SU-DHL-6 (cell line): Measurements from ENCODE around the gene ZNF496.

Source experiments
- H2AFZ ChIP-seq: fragments of 200-600 bp; sonication (generic); 2 replicates; pipeline ENCODE4 v1.6.1; 2014; ENCODE audit warnings: low read depth, mild to moderate bottlenecking, moderate library complexity, mixed read lengths, antibody characterized with exemption, low read length; ENCODE audit not compliant: severe bottlenecking
- H3F3A ChIP-seq: fragments of 200-600 bp; shearing (Covaris generic); 2 replicates; pipeline ENCODE4 v1.6.0; 2016; ENCODE audit warnings: antibody characterized with exemption, mild to moderate bottlenecking; ENCODE audit not compliant: insufficient read depth
- H3K27ac ChIP-seq: fragments of 200-600 bp; sonication (generic); 2 replicates; pipeline ENCODE4 v1.5.1; 2016; ENCODE audit warnings: low read depth, mild to moderate bottlenecking, low read length, moderate library complexity, mixed read lengths
- H3K27me3 ChIP-seq: fragments of 200-600 bp; sonication (generic), shearing (Covaris generic); 2 replicates; pipeline ENCODE4 v1.6.0; 2014; ENCODE audit warnings: mild to moderate bottlenecking, low read length
- H3K36me3 ChIP-seq: fragments of 200-600 bp; sonication (generic); 2 replicates; pipeline ENCODE4 v1.6.1; 2014; ENCODE audit warnings: mild to moderate bottlenecking, low read length, mixed read lengths
- H3K4me2 ChIP-seq: fragments of 300-600, 200-600 bp; shearing (Covaris generic), sonication (generic); 2 replicates; pipeline ENCODE4 v1.6.0; 2014; ENCODE audit warnings: low read length, low read depth, mild to moderate bottlenecking; ENCODE audit not compliant: poor library complexity, severe bottlenecking
- H3K4me3 ChIP-seq: fragments of 200-600 bp; sonication (generic); 2 replicates; pipeline ENCODE4 v1.5.1; 2014; ENCODE audit warnings: antibody characterized with exemption, low read length, mild to moderate bottlenecking, mixed read lengths; ENCODE audit not compliant: insufficient read depth, poor library complexity, severe bottlenecking
- H3K79me2 ChIP-seq: fragments of 200-600 bp; sonication (generic); 2 replicates; pipeline ENCODE4 v1.6.1; 2014; ENCODE audit warnings: mild to moderate bottlenecking, low read length, moderate library complexity; ENCODE audit not compliant: insufficient read depth
- H3K9ac ChIP-seq: fragments of 200-600 bp; sonication (generic); 2 replicates; pipeline ENCODE4 v1.7.0; 2014; ENCODE audit warnings: mild to moderate bottlenecking, low read length
- H3K9me2 ChIP-seq: fragments of 200-600 bp; sonication (generic); replicated peaks from 2 replicates; pipeline ENCODE4 v1.6.1; 2014; ENCODE audit warnings: low read length; ENCODE audit not compliant: insufficient read depth
- H3K9me3 ChIP-seq: fragments of 200-600 bp; sonication (generic); 2 replicates; pipeline ENCODE4 v1.6.1; 2014; ENCODE audit warnings: low read length, mixed read lengths; ENCODE audit not compliant: insufficient read depth
- H4K20me1 ChIP-seq: fragments of 200-600 bp; sonication (generic); 2 replicates; pipeline ENCODE4 v1.6.1; 2014; ENCODE audit warnings: low read depth, mild to moderate bottlenecking, antibody characterized with exemption, low read length, moderate library complexity, mixed read lengths
- EZH2phosphoT487 ChIP-seq: fragments of 200-600 bp; sonication (generic), shearing (Covaris generic); conservative IDR thresholded peaks from 2 replicates; pipeline ENCODE4 v1.6.1; 2018; ENCODE audit warnings: mild to moderate bottlenecking, antibody characterized with exemption, low read length, moderate library complexity, mixed read lengths
- TF ChIP-seq, protein P1 (sequence below): fragments of 200-600 bp; sonication (generic); IDR thresholded peaks from one replicate; pipeline ENCODE4 v1.5.1; 2017; ENCODE audit warnings: antibody characterized with exemption, mild to moderate bottlenecking, low read length, moderate library complexity; ENCODE audit not compliant: insufficient read depth, poor library complexity, severe bottlenecking

Gene ZNF496

DNA sequence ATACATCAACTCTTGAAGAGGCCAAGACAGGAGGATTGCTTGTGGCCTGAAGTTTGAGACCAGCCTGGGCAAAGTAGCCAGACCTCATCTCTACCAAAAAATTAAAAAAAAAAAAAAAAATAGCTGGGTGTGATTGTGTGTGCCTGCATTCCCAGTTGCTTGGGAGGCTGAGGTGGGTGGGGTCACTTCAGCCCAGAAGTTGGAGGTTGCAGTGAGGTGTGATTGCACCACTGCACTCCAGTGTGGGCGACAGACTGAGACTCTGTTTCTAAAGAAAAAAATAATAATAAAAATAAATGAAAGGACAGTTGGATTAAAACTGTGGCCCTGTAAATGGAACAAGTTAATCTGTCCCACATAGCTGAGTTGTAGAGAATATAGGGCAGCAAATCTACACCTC is 18.9 kb upstream of the ZNF496 start:
- Histone ChIP-seq H3K27me3 (no peaks in the 10 kb centered on the region), H3K79me2 (no peaks in the 10 kb centered on the region), H3K9ac (no peak overlapping the region), H3K9me2 (no peaks in the 10 kb centered on the region), H3F3A (no peaks in the 10 kb centered on the region), H2AFZ (no peak overlapping the region), H3K9me3 (no peaks in the 10 kb centered on the region), H4K20me1 (no peaks in the 10 kb centered on the region), H3K4me2 (no peak overlapping the region), H3K36me3 (no peaks in the 10 kb centered on the region), H3K4me3 (no peak overlapping the region), H3K27ac (no peak overlapping the region)
- TF ChIP-seq, protein P1, sequence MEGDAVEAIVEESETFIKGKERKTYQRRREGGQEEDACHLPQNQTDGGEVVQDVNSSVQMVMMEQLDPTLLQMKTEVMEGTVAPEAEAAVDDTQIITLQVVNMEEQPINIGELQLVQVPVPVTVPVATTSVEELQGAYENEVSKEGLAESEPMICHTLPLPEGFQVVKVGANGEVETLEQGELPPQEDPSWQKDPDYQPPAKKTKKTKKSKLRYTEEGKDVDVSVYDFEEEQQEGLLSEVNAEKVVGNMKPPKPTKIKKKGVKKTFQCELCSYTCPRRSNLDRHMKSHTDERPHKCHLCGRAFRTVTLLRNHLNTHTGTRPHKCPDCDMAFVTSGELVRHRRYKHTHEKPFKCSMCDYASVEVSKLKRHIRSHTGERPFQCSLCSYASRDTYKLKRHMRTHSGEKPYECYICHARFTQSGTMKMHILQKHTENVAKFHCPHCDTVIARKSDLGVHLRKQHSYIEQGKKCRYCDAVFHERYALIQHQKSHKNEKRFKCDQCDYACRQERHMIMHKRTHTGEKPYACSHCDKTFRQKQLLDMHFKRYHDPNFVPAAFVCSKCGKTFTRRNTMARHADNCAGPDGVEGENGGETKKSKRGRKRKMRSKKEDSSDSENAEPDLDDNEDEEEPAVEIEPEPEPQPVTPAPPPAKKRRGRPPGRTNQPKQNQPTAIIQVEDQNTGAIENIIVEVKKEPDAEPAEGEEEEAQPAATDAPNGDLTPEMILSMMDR, result no peak

DNA sequence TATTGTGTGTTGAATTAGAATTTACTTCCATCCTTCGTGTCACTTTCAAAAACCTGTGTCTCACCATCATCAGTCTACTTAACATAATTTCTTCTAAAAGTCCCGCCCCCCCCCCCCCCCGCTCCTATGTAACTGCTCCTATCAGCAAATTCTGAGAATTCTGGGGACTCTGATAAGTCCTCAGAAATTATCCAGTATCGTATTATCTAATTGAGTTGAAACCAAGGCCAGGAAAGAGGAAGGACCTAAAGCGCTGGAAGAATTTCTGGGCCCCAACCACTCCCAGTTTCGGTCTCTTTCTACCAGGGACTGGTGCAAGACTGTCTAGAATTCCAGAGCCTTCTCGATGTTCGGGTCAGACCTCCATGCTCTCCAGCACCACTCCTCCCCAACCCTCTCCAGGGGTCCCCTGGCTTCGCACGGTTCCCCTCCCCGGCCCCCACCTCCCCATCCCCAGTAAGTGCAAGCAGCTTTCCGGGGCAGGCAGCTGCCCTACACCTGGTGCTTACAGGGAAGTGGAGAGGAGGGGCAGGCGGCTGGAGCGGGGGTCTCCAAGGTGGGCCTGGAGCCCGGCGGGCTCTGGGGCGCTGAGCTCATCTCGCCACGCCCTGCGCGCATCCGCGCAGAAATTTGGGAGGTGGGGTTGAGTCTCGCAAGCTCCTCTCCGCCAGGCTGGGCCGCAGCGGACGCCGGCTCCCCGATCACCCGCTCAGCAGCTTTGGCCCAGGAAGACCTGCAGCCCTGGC is 16.0 kb upstream of the ZNF496 start:
- Histone ChIP-seq H3K9me2 (no peaks in the 10 kb centered on the region), H3K4me2 (no peak overlapping the region), H3K27ac (no peak overlapping the region)

DNA sequence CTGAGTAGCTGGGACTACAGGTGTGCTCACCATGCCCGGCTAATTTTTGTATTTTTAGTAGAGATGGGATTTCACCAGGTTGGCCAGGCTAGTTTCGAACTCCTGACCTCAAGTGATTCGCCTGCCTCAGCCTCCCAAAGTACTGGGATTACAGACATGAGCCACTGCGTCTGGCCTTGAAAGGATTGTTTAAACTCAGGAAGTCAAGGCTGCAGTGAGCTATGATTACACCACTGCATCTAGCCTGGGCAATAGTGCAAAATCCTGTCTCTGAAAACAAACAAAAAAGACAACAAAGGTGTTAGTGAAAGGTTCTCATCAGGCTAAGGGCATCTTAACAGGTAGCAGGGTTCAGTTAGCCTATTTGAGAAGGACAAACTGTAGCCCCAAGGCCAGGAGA is 14.2 kb upstream of the ZNF496 start:
- Histone ChIP-seq H3K9me2 (no peaks in the 10 kb centered on the region), H3K27ac (no peak overlapping the region), H3K27me3 (no peaks in the 10 kb centered on the region), H3K4me3 (no peak overlapping the region), H3F3A (no peaks in the 10 kb centered on the region), H3K36me3 (no peaks in the 10 kb centered on the region), H4K20me1 (no peaks in the 10 kb centered on the region), H2AFZ (no peak overlapping the region), H3K9me3 (no peaks in the 10 kb centered on the region), H3K79me2 (no peaks in the 10 kb centered on the region), H3K4me2 (no peak overlapping the region), H3K9ac (no peak overlapping the region)
- no peak for TF ChIP-seq EZH2phosphoT487
- TF ChIP-seq, protein P1, result no peak

More for the DNA sequence above, 16.0 kb upstream of the ZNF496 start:
- no peaks in the 10 kb centered on the region for H3K9me3 ChIP-seq
- no peak overlapping the region for H2AFZ ChIP-seq
- TF ChIP-seq, protein P1, result no peak
- TF ChIP-seq EZH2phosphoT487, result no peak
- no peaks in the 10 kb centered on the region for H3K27me3 ChIP-seq
- H3K4me3 ChIP-seq, result no peak overlapping the region
- H3K9ac ChIP-seq, result no peak overlapping the region
- no peaks in the 10 kb centered on the region for H3F3A ChIP-seq
- no peaks in the 10 kb centered on the region for H3K36me3 ChIP-seq
- no peaks in the 10 kb centered on the region for H3K79me2 ChIP-seq
- no peaks in the 10 kb centered on the region for H4K20me1 ChIP-seq
